Sigmoid colon (tissue), 4 donors: ENCODE data around the gene SOX6.

Experiments used
- CTCF ChIP-seq, 4 experiments: fragments of 450-650 bp in 3 of 4; fragments of 200-600 bp in 1 of 4; IDR thresholded peaks; one replicate each; pipeline ENCODE4 v1.5.1; 2016 to 2019; ENCODE audit warnings: antibody characterized with exemption in 4 of 4, mild to moderate bottlenecking in 3 of 4, moderate library complexity in 2 of 4
- POLR2A ChIP-seq, 2 donors: fragments of 450-650 bp; IDR thresholded peaks; one replicate each; pipeline ENCODE4 v1.6.1; 2016; ENCODE audit warnings: antibody characterized with exemption in 2 of 2, mild to moderate bottlenecking in 2 of 2, moderate library complexity in 2 of 2
- POLR2AphosphoS5 ChIP-seq, 4 donors: sonication (generic); formaldehyde crosslinking; IDR thresholded peaks; one replicate each; pipeline ENCODE4 v1.6.1; 2017; ENCODE audit warnings: antibody characterized with exemption in 4 of 4

GRCh38 chr11:16226245-16226644 lies 130.1 kb downstream of the SOX6 start:
- TF ChIP-seq CTCF (IDR thresholded peaks at IDR 0.05) = no peak
- TF ChIP-seq POLR2AphosphoS5 (IDR thresholded peaks at IDR 0.05) = no peak
- no peak for TF ChIP-seq POLR2A (IDR thresholded peaks at IDR 0.05)
